ENCODE results near the gene BMP4.

The BMP4 gene

DNA sequence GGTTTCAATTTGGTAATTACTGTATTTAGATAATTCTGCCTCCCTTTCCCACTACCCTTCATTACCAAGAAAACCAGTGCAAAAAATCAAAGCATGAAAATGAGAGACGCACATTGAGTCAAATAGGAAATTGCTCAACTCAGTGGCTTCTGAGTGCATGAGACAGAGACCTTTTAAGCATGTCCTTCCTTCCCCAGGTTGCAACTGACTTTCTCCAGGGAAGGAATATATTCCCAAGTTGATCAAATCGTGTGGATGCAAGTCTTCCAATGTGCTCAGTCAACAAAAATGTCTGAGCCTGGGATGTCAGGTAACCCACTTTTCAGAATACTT lies 12.9 kb downstream of the BMP4 start:
- Histone ChIP-seq H4K20me1 (ENCODE audit: control insufficient read depth, insufficient read depth, low read depth, low read length) (no peaks in the 10 kb centered on the region), H3K27ac (ENCODE audit: low read depth, low read length) (no peak overlapping the region), H3K4me2 (ENCODE audit: low read length) (no peak overlapping the region), H3K9me3 (ENCODE audit: control insufficient read depth, insufficient read depth, low read length) (no peaks in the 10 kb centered on the region), H3F3A (ENCODE audit: control insufficient read depth, insufficient read depth) (no peaks in the 10 kb centered on the region), H3K27me3 (ENCODE audit: control insufficient read depth, low read length) (no peaks in the 10 kb centered on the region), H3K36me3 (ENCODE audit: control insufficient read depth, low read length) (no peaks in the 10 kb centered on the region), H3K79me2 (ENCODE audit: control insufficient read depth, low read length) (no peaks in the 10 kb centered on the region), H3K4me3 (ENCODE audit: low read length) (no peak overlapping the region), H3K4me1 (ENCODE audit: control insufficient read depth, low read length) (no peaks in the 10 kb centered on the region), H3K9me2 (replicated peaks; ENCODE audit: control insufficient read depth, low read length) (no peaks in the 10 kb centered on the region)
- TF ChIP-seq, protein P1, sequence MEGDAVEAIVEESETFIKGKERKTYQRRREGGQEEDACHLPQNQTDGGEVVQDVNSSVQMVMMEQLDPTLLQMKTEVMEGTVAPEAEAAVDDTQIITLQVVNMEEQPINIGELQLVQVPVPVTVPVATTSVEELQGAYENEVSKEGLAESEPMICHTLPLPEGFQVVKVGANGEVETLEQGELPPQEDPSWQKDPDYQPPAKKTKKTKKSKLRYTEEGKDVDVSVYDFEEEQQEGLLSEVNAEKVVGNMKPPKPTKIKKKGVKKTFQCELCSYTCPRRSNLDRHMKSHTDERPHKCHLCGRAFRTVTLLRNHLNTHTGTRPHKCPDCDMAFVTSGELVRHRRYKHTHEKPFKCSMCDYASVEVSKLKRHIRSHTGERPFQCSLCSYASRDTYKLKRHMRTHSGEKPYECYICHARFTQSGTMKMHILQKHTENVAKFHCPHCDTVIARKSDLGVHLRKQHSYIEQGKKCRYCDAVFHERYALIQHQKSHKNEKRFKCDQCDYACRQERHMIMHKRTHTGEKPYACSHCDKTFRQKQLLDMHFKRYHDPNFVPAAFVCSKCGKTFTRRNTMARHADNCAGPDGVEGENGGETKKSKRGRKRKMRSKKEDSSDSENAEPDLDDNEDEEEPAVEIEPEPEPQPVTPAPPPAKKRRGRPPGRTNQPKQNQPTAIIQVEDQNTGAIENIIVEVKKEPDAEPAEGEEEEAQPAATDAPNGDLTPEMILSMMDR (IDR thresholded peaks at IDR 0.05; ENCODE audit: low read depth, low read length, poor library complexity, severe bottlenecking): no peak
- TF ChIP-seq EZH2phosphoT487 (IDR thresholded peaks at IDR 0.05; ENCODE audit: borderline replicate concordance, low read length): no peak

DNA sequence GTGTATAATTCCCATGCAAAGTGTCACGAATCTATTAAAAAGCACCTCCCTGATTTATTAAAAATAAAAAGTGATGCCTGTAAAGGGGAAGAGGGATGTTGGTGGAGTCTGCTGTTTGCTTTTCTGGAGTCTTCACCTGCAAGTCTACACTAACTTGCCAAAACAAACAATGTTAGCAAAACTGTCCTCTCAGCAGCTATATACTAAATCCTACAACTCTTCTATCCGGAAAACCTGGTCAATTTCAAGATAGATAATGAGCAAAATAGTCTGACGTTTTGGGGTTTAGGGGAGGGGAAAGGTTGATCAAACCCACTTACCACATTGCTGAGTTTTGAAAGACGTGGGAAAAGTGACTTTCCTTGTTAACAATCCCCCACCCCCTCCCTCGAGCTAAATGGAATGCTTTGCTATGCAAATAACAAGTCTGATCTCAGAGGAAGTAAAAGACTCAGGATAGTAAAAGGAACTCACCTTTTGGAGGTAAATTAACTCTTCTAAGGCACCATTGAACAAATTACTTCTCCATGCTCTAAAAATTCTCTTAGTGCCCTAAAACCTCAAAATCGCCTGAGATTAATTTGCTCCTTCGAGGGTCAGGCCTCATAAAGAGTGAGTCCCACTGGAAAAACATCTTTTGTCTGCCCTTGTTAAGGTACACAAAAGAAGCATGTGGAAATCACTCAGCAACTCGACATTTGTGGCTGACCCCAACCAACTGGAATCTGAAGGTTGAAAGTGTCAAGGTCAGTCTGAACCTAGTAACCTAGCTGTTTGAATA lies 13.5 kb downstream of the BMP4 start:
- no peaks in the 10 kb centered on the region for H3K79me2 ChIP-seq (ENCODE audit: control insufficient read depth, low read length)
- no peaks in the 10 kb centered on the region for H4K20me1 ChIP-seq (ENCODE audit: control insufficient read depth, insufficient read depth, low read depth, low read length)
- no peaks in the 10 kb centered on the region for H3K27me3 ChIP-seq (ENCODE audit: control insufficient read depth, low read length)
- H3K4me2 ChIP-seq (ENCODE audit: low read length): no peak overlapping the region
- H3K9me3 ChIP-seq (ENCODE audit: control insufficient read depth, insufficient read depth, low read length): no peaks in the 10 kb centered on the region
- no peak overlapping the region for H3K27ac ChIP-seq (ENCODE audit: low read depth, low read length)
- H3K4me1 ChIP-seq (ENCODE audit: control insufficient read depth, low read length): no peaks in the 10 kb centered on the region
- no peak for TF ChIP-seq EZH2phosphoT487 (IDR thresholded peaks at IDR 0.05; ENCODE audit: borderline replicate concordance, low read length)
- TF ChIP-seq, protein P1 (IDR thresholded peaks at IDR 0.05; ENCODE audit: low read depth, low read length, poor library complexity, severe bottlenecking): no peak
- no peaks in the 10 kb centered on the region for H3F3A ChIP-seq (ENCODE audit: control insufficient read depth, insufficient read depth)
- H3K9me2 ChIP-seq (replicated peaks; ENCODE audit: control insufficient read depth, low read length): no peaks in the 10 kb centered on the region
- H3K4me3 ChIP-seq (ENCODE audit: low read length): no peak overlapping the region
- no peaks in the 10 kb centered on the region for H3K36me3 ChIP-seq (ENCODE audit: control insufficient read depth, low read length)

- no peaks in the 10 kb centered on the region for H3F3A ChIP-seq (ENCODE audit: control insufficient read depth, insufficient read depth)
- no peak overlapping the region for H3K4me2 ChIP-seq (ENCODE audit: low read length)
- H4K20me1 ChIP-seq (ENCODE audit: control insufficient read depth, insufficient read depth, low read depth, low read length): no peaks in the 10 kb centered on the region
- H3K79me2 ChIP-seq (ENCODE audit: control insufficient read depth, low read length): no peaks in the 10 kb centered on the region
- H3K27ac ChIP-seq (ENCODE audit: low read depth, low read length): no peak overlapping the region
- no peaks in the 10 kb centered on the region for H3K9me2 ChIP-seq (replicated peaks; ENCODE audit: control insufficient read depth, low read length)
- no peaks in the 10 kb centered on the region for H3K9me3 ChIP-seq (ENCODE audit: control insufficient read depth, insufficient read depth, low read length)
- H3K4me1 ChIP-seq (ENCODE audit: control insufficient read depth, low read length): no peaks in the 10 kb centered on the region
- no peaks in the 10 kb centered on the region for H3K27me3 ChIP-seq (ENCODE audit: control insufficient read depth, low read length)
- TF ChIP-seq, protein P1 (IDR thresholded peaks at IDR 0.05; ENCODE audit: low read depth, low read length, poor library complexity, severe bottlenecking): no peak
- no peak for TF ChIP-seq EZH2phosphoT487 (IDR thresholded peaks at IDR 0.05; ENCODE audit: borderline replicate concordance, low read length)
- H3K4me3 ChIP-seq (ENCODE audit: low read length): no peak overlapping the region
- no peaks in the 10 kb centered on the region for H3K36me3 ChIP-seq (ENCODE audit: control insufficient read depth, low read length)
These were observed 18.3 kb downstream of the BMP4 start for GRCh38 chr14:53938136-53938837.

Measured in DOHH2 (cell line).